Inflammatory macrophage treated with lipopolysaccharide for 1 hour (primary cell): ENCODE measurements around the gene SCFD2.
A peak's percentile ranks its signal among the peaks of the same experiment; 100 is the strongest.

Experiments
- DNase-seq, 2 donors: peaks; one replicate each; pipeline ENCODE4 v3.0.0-alpha.2; 2020 to 2022

SCFD2 gene

GRCh38 chr4:52869656-52870055 lies 496.2 kb downstream of the SCFD2 start:
- no peak for DNase-seq

- DNase-seq, result no peak
These were observed 496.7 kb downstream of the SCFD2 start for GRCh38 chr4:52869196-52869595.

GRCh38 chr4:52868133-52868532 lies 497.7 kb downstream of the SCFD2 start:
- no peak for DNase-seq

GRCh38 chr4:52867163-52867562 lies 498.7 kb downstream of the SCFD2 start:
- DNase-seq, result no peak

- no peak for DNase-seq
These were observed 499.1 kb downstream of the SCFD2 start for GRCh38 chr4:52866734-52867133.

GRCh38 chr4:52865300-52865699 lies 500.6 kb downstream of the SCFD2 start:
- no peak for DNase-seq

- no peak for DNase-seq
These were observed 501.1 kb downstream of the SCFD2 start for GRCh38 chr4:52864793-52865192.

GRCh38 chr4:52863324-52863723 lies 502.5 kb downstream of the SCFD2 start:
- DNase-seq, result no peak

GRCh38 chr4:52862639-52863161 lies 503.2 kb downstream of the SCFD2 start:
- no peak for DNase-seq

- DNase-seq, result peak; percentile 73 to 82
These were observed 503.8 kb downstream of the SCFD2 start, which contains the start of gene RASL11B for GRCh38 chr4:52861879-52862616. Gene RASL11B, plus strand, starts transcription at chr4:52862317. Its CDS starts 191 bp downstream, at chr4:52862508.

GRCh38 chr4:52861171-52861823 lies 504.6 kb downstream of the SCFD2 start:
- DNase-seq, result no peak

- DNase-seq, result no peak
These were observed 505.5 kb downstream of the SCFD2 start for GRCh38 chr4:52860361-52860760.

GRCh38 chr4:52856801-52857200 lies 509.1 kb downstream of the SCFD2 start:
- peak; percentile 27 to 78 for DNase-seq

- DNase-seq, result peak; percentile 23 to 58
These were observed 512.5 kb downstream of the SCFD2 start for GRCh38 chr4:52853351-52853750.

GRCh38 chr4:52852711-52853110 lies 513.1 kb downstream of the SCFD2 start:
- DNase-seq, result no peak

GRCh38 chr4:52852041-52852440 lies 513.8 kb downstream of the SCFD2 start:
- no peak for DNase-seq

- DNase-seq, result no peak
These were observed 515.3 kb downstream of the SCFD2 start for GRCh38 chr4:52850406-52851124.

GRCh38 chr4:52848254-52848653 lies 517.6 kb downstream of the SCFD2 start:
- DNase-seq, result no peak

- no peak for DNase-seq
These were observed 519.4 kb downstream of the SCFD2 start for GRCh38 chr4:52846502-52846901.

- no peak for DNase-seq
These were observed 521.3 kb downstream of the SCFD2 start for GRCh38 chr4:52844596-52844995.

GRCh38 chr4:52843958-52844357 lies 521.9 kb downstream of the SCFD2 start:
- peak; percentile 37 to 42 for DNase-seq

GRCh38 chr4:52843351-52843750 lies 522.5 kb downstream of the SCFD2 start:
- no peak for DNase-seq

GRCh38 chr4:52842792-52843191 lies 523.1 kb downstream of the SCFD2 start:
- DNase-seq, result no peak
